Epithelial cell of esophagus (primary cell): ENCODE data around the gene WDR35.
"Not testable (repeated sequence)": the region's sequence is repeated elsewhere in the genome, so short reads cannot be mapped to it uniquely, and the experiment has no call there.

Source experiments
- DNase-seq: peaks from one replicate; pipeline ENCODE4 v3.0.0; 2010; ENCODE audit warnings: low read depth
- H3K4me3 ChIP-seq: 2 replicates; pipeline ENCODE4 v1.5.1; 2011; ENCODE audit warnings: mild to moderate bottlenecking, low read length, control low read depth
- CTCF ChIP-seq: IDR thresholded peaks from 2 replicates; pipeline ENCODE4 v1.5.1; 2011; ENCODE audit warnings: low read depth, mild to moderate bottlenecking, low read length, control low read depth, inconsistent platforms; ENCODE audit not compliant: insufficient read depth; ENCODE audit errors: missing control alignments

WDR35 gene

DNA sequence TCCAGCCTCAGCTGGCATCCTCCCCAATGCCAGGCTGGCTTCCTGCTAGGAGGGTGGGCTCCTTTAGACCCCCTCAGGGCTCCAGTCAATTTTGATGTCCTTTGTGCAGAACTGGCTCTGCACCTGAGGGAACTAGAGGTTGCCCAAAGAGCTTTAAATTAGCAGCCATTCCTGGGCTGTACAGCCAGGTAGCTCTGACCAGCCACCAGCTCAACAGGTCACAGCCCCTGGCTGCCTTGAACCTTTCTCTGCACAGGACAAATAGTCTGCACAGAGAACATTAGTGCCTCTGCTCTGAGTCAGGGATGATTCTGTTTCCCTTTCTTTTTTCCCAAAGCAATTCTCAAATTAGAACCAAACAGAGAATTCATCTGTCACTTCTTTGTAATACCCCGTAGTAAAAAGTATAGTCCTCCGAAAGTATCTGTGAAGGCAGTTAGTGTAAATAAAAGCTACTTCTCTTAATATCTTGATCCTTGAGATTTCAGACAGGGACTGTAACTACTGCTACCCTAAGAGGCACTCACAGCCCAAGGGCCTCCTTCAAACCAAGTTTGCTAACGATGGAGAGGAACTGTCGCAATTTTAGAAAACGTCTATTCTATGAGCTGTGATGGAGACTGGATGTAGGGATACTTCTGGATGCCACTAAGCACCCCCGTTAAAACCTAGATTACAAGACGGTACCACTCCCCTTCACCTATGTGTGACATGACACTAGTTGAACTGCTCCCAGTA is 91.1 kb downstream of the WDR35 start:
- no peak overlapping the region for H3K4me3 ChIP-seq

GRCh38 chr2:19897623-19898245 is 92.2 kb downstream of the WDR35 start:
- TF ChIP-seq CTCF = no peak
- no peak overlapping the region for H3K4me3 ChIP-seq
- DNase-seq = no peak

More for the DNA sequence above, 91.1 kb downstream of the WDR35 start:
- no peak for DNase-seq
- TF ChIP-seq CTCF = no peak

DNA sequence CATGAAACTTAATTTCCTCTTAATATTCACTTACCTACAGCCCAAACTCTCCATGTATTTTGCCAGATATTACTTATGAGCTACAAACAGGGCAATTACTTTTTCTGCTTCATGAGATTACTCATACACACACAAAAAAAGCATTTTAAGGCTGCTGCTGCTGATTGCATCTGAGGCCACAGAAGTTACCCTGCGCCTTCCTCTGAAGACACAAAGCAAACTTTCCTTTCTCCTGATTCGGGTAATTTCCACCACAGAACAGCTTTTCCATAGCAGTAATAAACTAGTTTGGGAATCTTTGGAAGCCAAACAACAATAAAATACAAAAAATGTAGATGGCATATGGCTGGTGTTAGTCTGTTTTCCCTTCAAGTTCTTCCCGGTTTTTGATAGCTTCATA is 94.4 kb downstream of the WDR35 start:
- no peak overlapping the region for H3K4me3 ChIP-seq
- TF ChIP-seq CTCF = no peak
- DNase-seq = no peak

DNA sequence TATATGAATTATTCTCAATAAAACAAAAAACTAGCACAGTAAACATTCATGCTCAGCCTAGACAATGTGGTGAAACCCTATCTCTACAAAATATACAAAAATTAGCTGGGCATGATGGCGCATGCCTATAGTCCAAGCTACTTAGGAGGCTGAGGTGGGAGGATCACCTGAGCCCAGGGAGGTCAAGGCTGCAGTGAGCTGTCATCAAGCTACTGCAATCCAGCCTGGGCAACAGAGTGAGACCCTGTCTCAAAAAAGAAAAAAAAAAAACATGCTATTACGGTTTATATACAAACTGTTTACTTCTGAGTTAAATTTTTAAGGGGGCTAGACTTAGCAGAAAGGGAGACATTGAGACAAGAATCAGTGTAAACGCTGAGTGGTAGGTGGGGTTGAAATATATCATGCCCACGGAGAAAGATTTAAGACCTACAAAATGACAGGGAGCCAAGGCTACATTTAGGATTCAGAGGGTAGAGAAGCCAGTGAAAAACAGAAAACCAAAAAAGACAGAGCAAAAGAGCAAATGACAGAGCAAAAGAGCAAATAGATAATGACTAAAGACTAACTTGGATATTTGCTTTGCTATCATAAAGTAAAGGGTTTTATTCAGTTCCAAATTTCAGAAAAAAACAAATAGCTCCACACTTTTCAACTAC is 95.6 kb downstream of the WDR35 start:
- DNase-seq = no peak
- H3K4me3 ChIP-seq = no peak overlapping the region
- no peak for TF ChIP-seq CTCF

DNA sequence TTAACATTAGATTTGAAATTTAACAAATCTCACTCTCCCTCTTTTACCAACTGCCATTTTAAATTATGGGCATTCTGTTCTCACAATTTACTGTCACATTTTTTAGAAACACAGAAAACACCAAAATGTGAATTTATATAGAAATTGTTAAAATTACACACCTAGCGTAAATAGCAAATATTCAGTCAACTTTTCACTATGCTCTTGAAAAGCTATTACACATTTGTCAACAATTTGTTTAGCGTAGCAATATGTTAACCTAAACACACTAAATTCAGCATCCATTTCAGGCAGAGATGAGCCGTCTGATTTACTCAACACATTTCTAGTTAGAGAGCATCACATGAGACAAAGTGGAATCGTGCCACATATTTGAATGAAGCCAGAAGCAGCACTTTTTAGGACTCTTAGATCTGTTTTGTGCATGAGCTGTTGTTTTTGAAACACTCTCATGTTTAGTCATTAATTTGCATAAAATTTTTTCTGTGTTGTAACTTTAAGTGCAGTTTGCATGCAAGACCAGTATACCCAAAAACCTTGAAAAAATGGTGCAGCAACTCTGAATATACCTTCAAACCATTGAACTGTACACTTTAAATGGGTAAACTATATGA is 96.3 kb downstream of the WDR35 start:
- DNase-seq = no peak
- no peak overlapping the region for H3K4me3 ChIP-seq
- TF ChIP-seq CTCF = no peak

DNA sequence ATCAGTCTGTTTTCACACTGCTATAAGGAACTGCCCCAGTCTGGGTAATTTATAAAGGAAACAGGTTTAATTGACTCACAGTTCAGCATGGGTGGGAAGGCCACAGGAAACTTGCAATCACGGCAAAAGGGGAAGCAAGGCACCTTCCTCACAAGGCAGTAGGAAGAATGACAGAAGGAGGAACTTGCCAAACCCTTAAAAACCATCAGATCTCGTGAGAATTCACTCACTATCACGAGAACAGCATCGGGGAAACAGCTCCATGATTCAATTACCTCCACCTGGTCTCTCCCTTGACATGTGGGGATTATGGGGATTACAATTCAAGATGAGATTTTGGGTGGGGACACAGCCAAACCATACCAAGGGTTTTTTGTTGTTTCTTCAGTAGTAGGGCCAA is 97.9 kb downstream of the WDR35 start:
- DNase-seq, H3K4me3 ChIP-seq: not testable (repeated sequence)

- no peak overlapping the region for H3K4me3 ChIP-seq
- TF ChIP-seq CTCF = no peak
- DNase-seq = no peak
These were observed 99.8 kb downstream of the WDR35 start for GRCh38 chr2:19890104-19890503.
